MM.1S (cell line): ENCODE data around the gene PRKAG2.

Experiments used
- EZH2 ChIP-seq: fragments of 300-600 bp; sonication (generic); optimal IDR thresholded peaks from 2 replicates; pipeline ENCODE3; 2017; ENCODE audit warnings: low read depth, mild to moderate bottlenecking, antibody characterized with exemption, low read length, mixed read lengths
- TF ChIP-seq, protein P1 (sequence below): fragments of 300-600 bp; sonication (generic); IDR thresholded peaks from 2 replicates; pipeline ENCODE4 v1.5.1; 2016; ENCODE audit warnings: antibody characterized with exemption, low read length, mixed read lengths

DNA sequence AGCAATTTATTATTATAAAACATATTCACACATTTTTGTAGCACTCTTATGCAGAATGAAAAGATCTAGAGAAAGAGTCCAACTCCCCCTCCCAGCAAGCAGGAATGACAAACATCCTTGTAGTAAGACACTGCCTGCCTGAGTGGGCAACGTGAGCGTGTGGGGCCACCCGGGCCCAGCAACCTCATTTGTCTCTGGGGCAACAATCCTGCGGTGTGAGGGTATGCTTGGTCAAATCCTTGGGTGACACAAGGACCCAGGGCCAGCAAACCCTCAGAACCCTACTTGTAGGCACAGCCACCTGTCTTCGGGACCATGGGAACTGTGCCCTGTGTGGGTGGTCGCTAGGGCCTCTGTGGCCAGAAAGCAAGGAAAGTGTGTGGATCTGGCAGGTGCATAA, 367.9 kb downstream of the PRKAG2 start:
- TF ChIP-seq, protein P1, sequence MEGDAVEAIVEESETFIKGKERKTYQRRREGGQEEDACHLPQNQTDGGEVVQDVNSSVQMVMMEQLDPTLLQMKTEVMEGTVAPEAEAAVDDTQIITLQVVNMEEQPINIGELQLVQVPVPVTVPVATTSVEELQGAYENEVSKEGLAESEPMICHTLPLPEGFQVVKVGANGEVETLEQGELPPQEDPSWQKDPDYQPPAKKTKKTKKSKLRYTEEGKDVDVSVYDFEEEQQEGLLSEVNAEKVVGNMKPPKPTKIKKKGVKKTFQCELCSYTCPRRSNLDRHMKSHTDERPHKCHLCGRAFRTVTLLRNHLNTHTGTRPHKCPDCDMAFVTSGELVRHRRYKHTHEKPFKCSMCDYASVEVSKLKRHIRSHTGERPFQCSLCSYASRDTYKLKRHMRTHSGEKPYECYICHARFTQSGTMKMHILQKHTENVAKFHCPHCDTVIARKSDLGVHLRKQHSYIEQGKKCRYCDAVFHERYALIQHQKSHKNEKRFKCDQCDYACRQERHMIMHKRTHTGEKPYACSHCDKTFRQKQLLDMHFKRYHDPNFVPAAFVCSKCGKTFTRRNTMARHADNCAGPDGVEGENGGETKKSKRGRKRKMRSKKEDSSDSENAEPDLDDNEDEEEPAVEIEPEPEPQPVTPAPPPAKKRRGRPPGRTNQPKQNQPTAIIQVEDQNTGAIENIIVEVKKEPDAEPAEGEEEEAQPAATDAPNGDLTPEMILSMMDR, result no peak
- no peak for TF ChIP-seq EZH2
